SK-N-SH (cell line): ENCODE measurements around the gene MRPS5.

Source experiments
- CTCF ChIP-seq: fragments of 200-600 bp; sonication (generic); IDR thresholded peaks from 2 replicates; pipeline ENCODE4 v1.6.1; 2017; ENCODE audit warnings: antibody characterized with exemption, mild to moderate bottlenecking, moderate library complexity
- JUND ChIP-seq: IDR thresholded peaks from 2 replicates; pipeline ENCODE4 v1.4.0; 2012
- POLR2AphosphoS5 ChIP-seq: IDR thresholded peaks from 2 replicates; pipeline ENCODE4 v1.6.1; 2012; ENCODE audit warnings: low read depth, low read length
- TAF1 ChIP-seq: IDR thresholded peaks from 2 replicates; pipeline ENCODE4 v1.6.1; 2012; ENCODE audit warnings: low read depth, mild to moderate bottlenecking, low read length, moderate library complexity, borderline replicate concordance
- TEAD4 ChIP-seq: IDR thresholded peaks from 2 replicates; pipeline ENCODE4 v1.4.0; 2012; ENCODE audit warnings: mild to moderate bottlenecking, borderline replicate concordance; ENCODE audit not compliant: insufficient read depth
- YY1 ChIP-seq: IDR thresholded peaks from 2 replicates; pipeline ENCODE4 v1.4.0; 2012; ENCODE audit warnings: low read depth, mild to moderate bottlenecking
- TF ChIP-seq, protein P1 (sequence below): IDR thresholded peaks from 2 replicates; pipeline ENCODE4 v1.4.0; 2012; ENCODE audit warnings: low read depth

DNA sequence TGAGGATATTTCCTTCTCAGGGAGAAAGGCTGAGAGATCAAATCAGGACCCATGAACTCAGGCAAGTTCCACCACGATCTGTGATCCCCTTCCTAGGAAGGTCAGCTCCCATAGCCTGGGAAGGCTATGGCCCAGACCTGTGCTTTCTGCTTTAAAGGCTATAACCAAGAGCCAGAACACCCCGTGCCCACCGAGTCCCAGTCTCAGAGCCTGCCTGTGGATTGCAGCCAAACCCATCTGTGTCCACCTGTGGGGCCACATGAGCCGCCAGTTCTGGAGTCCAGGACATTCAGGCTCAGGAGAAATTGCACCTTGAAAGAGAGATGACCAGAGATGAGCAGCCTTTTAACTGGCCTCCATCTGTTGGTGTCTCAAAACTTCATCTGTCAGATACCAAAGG is 49.2 kb downstream of the MRPS5 start:
- TF ChIP-seq, protein P1, sequence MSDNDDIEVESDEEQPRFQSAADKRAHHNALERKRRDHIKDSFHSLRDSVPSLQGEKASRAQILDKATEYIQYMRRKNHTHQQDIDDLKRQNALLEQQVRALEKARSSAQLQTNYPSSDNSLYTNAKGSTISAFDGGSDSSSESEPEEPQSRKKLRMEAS = no peak
- TF ChIP-seq TAF1 = no peak
- no peak for TF ChIP-seq CTCF
- TF ChIP-seq YY1 = no peak
- TF ChIP-seq JUND = no peak
- no peak for TF ChIP-seq TEAD4
- no peak for TF ChIP-seq POLR2AphosphoS5
